Measurements from ENCODE around the gene FREM1. TPM values are rescaled to one million over a fixed set of nuclear protein-coding genes. Genes with fewer than 3 reads are reported as not detected.

Gene FREM1
- total and polyA plus RNA-seq, 2 of the 13 experiments (the other 11 are each of a cell fraction or from before 2014, with no cell fraction given): 64.3 to 202 TPM

- TF ChIP-seq LRRFIP1 (CRISPR knock-in tag; conservative IDR thresholded peaks at IDR 0.05): no peak
- no peak for TF ChIP-seq STAT6 (CRISPR knock-in tag; IDR thresholded peaks at IDR 0.05; ENCODE audit: borderline replicate concordance)
- TF ChIP-seq MXD3 (CRISPR knock-in tag; IDR thresholded peaks at IDR 0.05): peak; percentile 85
- no peak for TF ChIP-seq ZNF292 (CRISPR knock-in tag; IDR thresholded peaks at IDR 0.05; ENCODE audit: borderline replicate concordance, low read depth)
- no peak for TF ChIP-seq ZNF878 (CRISPR knock-in tag; IDR thresholded peaks at IDR 0.05)
- TF ChIP-seq BHLHE40 (IDR thresholded peaks at IDR 0.05; ENCODE audit: low read length): no peak
- no peak for TF ChIP-seq EHMT2 (IDR thresholded peaks at IDR 0.05; ENCODE audit: borderline replicate concordance, low read depth, low read length)
- TF ChIP-seq AHR (CRISPR knock-in tag; IDR thresholded peaks at IDR 0.05): no peak
- no peak for TF ChIP-seq FIP1L1 (IDR thresholded peaks at IDR 0.05; ENCODE audit: borderline replicate concordance, insufficient read depth, low read depth, low read length)
- no peak for TF ChIP-seq HIVEP1 (CRISPR knock-in tag; IDR thresholded peaks at IDR 0.05)
- peak; percentile 86 for TF ChIP-seq ZNF709 (CRISPR knock-in tag; IDR thresholded peaks at IDR 0.05)
- TF ChIP-seq ZNF138 (CRISPR knock-in tag; IDR thresholded peaks at IDR 0.05; ENCODE audit: low read depth): peak; percentile 64; the same call in 1 of the 2 replicates
- TF ChIP-seq ZNF317 (CRISPR knock-in tag; IDR thresholded peaks at IDR 0.05): no peak
- TF ChIP-seq, protein P1, sequence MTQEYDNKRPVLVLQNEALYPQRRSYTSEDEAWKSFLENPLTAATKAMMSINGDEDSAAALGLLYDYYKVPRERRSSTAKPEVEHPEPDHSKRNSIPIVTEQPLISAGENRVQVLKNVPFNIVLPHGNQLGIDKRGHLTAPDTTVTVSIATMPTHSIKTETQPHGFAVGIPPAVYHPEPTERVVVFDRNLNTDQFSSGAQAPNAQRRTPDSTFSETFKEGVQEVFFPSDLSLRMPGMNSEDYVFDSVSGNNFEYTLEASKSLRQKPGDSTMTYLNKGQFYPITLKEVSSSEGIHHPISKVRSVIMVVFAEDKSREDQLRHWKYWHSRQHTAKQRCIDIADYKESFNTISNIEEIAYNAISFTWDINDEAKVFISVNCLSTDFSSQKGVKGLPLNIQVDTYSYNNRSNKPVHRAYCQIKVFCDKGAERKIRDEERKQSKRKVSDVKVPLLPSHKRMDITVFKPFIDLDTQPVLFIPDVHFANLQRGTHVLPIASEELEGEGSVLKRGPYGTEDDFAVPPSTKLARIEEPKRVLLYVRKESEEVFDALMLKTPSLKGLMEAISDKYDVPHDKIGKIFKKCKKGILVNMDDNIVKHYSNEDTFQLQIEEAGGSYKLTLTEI (CRISPR knock-in tag; conservative IDR thresholded peaks at IDR 0.05): no peak
- no peak for TF ChIP-seq MEF2D (CRISPR knock-in tag; IDR thresholded peaks at IDR 0.05)
- TF ChIP-seq MAZ (IDR thresholded peaks at IDR 0.05; ENCODE audit: borderline replicate concordance, low read depth, low read length): no peak
- TF ChIP-seq MAZ (CRISPR knock-in tag; IDR thresholded peaks at IDR 0.05; ENCODE audit: low read depth): peak; percentile 61; the same call in 1 of the 2 replicates
- no peak for TF ChIP-seq XRCC5 (optimal IDR thresholded peaks at IDR 0.05; ENCODE audit: low read length)
- no peak for TF ChIP-seq GATA4 (IDR thresholded peaks at IDR 0.05; ENCODE audit: borderline replicate concordance, low read depth)
Observed at GRCh38 chr9:14693251-14693861, 216.9 kb downstream of the FREM1 start, which contains the start of gene ZDHHC21 (continued).
